Activated CD8-positive, alpha-beta memory T cell treated with anti-CD3 and anti-CD28 coated beads, Interleukin-2, amount 50 U/mL, for 48 hours (primary cell): ENCODE data around the gene RBM17.
"Not testable (repeated sequence)": the region's sequence is repeated elsewhere in the genome, so short reads cannot be mapped to it uniquely, and the experiment has no call there.

Experiments used
- DNase-seq: peaks from one replicate; pipeline ENCODE4 v3.0.0-alpha.2; 2020

RBM17 gene

DNA sequence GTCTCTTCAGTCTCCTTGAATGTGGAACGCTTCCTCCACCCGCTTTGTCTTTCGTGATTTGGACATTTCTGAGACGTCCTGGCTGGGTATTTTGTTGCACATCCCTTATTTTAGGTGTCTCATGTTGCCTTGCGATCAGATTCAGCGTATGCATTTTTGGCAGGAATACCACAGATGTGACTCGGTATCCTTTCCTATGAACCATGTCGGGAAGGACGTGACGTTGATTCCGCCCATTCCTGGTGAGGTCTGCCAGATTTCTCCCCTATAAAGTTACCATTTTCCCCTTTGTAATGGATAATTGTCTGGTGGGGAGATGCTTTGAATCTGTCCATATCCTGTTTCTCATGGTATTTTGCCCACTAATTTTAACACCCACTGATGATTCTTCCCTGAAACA is 49.6 kb downstream of the RBM17 start:
- DNase-seq: no peak

DNA sequence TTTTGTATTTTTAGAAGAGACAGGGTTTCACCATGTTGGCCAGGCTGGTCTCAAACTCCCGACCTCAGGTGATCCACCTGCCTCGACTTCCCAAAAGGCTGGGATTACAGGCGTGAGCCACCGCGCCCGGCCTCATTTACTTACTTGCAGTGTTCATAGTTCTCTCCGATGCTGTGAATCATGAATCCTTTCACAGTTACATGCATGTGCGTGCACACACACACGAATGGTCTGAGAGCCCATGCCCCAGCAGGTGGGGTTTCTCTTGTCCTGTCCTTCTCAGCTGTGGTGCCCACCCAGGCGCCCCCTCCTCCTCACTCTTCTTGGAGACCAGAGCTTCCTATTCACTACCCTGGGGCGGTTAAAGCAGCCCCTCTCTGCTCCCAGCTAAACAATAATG is 50.6 kb downstream of the RBM17 start:
- no peak for DNase-seq

DNA sequence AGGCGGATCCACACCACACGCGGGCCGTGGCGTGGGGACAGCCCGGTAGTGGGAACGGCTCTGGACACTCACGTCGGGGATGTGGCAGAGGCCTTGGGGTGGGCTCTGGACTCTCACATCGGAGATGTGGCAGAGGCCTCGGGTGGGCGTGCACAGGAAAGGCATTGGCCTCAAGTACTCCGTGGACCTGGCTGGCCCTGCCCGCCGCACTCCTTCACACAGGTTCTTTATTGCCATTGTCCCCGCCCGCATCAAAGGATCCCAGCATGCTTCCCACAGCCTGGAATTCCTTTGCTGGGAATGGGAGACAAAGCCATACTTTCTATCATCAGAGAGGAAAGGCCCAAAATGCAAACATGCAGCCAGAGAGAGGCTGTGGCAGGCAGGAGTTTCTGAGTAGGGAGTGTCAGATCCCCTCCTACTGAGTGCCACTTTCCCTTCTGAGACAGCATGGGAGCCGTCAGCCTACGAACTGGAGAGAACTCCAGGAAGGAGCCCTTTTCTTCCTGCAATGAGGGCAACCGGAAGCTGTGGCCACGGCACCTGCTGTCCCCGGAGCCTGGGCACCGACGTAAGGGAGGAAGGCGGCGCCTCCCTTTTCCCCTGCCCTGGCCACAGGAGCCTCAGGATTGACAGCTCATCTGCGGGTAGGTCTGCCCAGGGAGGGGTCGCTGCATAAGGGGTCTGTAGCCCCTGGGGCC is 51.5 kb downstream of the RBM17 start:
- DNase-seq: no peak

DNA sequence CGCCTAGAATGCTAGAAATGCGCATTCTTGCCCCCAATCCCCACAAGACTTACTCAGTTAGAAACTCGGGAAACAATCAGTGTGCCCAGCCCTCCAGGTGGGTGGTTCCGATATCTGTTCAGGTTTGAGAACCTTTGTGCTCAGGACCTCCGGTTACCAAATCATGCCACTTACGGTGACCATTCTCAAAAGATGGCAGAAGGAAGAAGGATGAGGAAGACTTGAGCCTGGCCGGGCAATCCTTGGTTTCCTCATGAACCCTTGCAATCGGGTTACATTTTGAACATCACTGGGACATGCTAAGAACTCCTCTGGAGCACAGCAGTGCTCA is 52.1 kb downstream of the RBM17 start:
- DNase-seq: no peak

DNA sequence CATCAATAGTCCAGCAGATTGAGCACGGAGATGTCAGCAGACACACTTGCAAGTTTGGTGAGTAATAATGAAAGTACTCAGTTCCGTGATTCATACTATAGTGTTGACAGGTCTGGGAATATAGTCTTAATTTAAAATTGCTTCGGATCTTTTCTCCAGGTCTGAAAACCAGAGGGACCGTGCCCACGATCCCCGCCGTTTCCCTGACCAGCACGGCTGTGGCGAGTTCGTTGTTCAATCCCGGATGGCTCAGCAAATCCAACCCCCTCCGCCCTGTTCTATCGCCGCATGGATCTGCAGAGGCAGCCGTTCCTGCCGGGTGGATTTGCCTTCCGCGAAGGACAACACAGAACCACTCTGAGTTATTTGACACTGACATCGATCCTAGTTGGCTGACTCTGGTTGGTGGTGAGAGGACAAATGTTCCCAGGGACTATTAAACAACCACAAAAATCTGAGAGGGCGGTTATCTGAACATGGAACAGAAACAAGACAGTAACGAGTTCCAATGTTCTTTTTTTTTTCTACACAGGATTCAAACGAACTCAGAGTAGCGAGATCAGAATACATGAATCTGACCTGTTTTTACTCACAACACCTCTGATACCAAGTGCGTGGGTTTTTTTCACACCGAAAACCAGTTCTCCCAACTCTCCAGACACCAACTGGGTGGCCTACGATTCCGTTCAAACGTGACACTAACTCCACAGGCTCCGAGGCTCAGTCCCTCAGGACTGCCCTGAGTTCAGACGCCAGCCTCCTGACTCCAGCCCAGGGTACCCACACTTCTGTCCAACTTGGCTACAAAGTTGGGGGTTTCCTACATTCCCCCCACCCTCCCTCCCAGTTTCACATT is 52.7 kb downstream of the RBM17 start:
- peak; percentile 81 for DNase-seq

DNA sequence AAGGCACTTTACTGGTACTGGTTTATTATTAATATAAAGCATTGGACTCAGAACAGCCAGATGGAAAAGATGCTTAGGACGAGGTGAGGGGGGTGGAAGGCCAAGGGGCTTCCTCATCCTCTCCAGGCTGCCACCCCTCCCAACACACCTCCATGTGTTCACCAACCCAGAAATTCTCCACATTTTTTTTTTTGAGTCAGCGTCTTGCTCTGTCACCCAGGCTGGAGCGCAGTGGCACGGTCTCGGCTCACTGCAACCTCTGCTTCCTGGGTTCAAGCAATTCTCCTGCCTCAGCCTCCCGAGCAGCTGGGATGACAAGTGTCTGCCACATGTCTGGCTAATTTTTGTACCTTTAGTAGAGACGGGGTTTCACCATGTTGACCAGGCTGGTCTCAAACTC is 53.4 kb downstream of the RBM17 start:
- not testable (repeated sequence) for DNase-seq

DNA sequence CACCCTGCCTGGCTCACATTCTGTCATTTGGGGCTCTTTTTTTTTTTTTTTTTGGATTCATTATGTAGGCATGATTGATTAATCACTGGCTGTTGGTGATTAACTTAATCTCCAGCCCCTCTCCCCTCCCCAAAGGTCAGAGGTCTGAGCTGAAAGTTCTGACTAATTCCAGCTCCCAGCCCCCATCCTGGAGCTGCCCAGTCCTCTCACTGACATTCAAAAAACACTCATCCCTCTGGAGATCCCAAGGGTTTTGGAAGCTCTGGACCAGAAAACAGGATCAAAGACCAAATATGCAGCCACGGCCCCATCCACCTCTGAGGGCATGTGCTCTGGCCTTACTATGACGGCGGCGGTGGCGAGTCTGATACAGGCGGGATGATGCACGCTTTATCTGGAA is 53.8 kb downstream of the RBM17 start:
- DNase-seq: no peak

DNA sequence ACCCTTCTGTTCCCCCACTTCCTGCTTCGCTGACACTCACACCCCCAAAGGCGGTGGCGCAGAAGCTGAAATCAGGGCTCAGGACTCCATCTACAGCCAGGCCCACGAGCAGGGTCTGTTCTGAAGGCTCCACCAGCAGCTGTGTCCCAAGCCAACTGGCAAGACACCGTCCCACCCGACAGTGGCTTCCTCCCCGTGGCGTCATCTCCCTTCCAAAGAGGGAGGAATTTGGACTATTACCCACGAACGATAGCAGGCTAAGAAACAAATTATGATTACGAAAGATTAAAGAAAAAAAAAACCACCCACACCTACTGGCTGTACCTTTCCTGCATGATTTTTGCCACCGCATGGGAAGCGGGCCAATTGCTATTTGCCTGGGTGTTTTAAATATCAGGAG is 54.3 kb downstream of the RBM17 start:
- DNase-seq: no peak

DNA sequence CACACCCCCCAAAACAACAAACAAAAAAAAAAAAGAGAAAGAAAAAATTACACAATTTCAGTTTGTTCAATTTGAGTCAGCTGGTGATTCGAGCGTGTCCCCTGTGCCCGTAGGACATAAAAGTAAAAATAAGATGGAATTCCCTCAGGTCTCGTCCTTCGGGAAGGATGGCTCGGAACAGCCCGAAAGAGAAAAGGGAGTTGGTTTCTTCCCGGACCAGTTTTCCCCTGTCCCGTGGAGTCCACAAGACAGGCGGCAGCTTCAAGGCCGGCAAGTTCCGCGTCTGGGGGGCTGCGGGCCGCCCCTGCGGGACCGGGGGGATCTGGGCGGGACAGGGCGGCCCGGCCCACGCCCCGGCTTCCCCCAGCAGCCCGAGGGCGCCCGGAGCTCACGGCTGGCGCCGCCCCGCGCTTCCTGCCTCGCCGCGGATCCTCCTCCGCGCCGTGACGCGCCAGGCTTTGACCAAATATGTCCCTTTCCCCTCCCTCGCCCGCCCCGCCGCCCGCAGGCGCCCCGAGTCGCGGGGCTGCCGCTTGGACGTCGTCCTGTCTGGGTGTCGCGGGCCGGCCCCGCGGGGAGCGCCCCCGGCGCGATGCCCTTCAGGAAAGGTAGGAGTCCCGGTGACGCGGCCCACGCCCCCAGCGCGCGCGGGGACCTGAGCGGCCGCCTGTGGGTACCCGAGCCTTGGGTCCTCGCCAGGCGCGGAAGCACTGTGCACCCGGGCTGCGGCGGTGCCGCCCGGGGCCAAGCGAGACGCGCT is 55.8 kb downstream of the RBM17 start:
- DNase-seq: peak; percentile 94

DNA sequence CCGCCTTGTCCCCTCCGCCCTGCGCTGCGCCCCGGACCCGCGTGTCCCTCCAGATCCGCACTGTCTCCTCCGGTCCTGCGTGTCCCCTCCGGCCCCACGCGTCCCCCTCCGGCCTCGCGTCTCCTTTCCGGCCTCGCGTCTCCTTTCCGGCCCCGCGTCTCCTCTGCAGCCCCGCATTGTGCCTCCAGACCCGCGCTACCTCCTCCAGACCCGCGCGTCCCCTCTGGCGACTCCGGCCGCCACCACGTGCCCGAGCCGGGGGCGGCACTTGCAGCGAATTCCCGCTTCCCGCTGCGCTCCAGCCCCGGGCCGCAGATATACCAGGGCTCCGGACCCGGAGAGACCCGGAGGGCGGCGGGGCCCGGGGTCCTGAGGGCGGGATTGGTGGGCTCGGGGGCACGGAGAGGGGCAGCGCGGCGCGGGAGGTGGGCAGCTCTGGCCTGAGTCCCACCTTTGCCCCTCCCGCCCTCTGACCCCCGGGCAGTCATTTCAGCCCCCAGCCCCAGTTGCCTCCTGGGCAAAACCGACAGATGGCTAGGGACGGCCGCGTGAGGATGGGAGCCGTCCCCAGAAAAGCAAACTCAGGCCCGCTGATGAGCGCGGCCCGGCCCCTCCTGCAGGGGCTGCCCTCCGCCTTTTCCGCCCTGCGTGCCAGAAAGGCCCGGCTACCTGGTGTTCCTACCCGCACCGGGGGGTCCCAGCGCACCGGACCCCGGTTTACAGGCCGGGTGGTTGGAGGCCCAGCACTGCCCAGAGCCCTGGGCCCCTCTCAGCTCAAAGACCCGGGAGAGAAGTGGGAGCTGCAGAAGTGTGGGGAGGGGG is 56.5 kb downstream of the RBM17 start:
- no peak for DNase-seq

DNA sequence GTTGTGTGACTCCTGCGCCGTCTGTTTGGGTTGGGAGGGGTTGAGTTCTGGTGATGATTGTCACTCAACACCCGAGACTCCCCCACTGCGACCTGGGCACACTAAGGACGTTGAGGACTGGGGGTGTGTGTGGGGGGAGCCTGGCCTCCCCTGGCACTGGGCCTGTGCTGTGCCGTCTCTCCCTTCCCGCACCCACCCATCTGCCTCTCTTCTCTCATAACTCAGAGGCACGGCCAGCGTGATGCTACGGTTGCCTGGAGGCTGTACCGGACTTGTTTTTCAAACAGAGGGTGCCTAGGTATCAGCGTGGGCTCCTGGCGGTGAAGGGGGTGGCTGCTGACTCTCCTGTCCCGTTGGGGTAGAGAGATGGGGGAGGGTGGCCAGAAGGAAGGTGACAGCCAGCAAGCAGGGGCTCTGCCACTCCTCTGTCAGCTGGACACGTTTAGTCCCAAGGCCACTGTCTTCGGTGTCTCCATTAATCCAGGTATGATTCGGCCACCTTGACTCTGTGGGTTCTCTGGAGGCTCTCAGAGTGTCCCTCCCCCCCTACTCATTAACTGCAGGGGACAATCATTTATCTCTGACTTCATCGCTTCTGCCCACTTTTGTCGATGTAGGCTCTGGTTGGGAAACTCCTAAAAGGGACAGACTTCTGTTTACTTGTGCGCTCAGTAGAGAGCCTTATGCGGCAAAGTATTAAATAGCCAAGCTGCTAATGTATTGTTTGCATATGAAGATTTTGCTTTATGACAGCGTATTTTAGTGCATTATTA is 57.4 kb downstream of the RBM17 start:
- DNase-seq: no peak

DNA sequence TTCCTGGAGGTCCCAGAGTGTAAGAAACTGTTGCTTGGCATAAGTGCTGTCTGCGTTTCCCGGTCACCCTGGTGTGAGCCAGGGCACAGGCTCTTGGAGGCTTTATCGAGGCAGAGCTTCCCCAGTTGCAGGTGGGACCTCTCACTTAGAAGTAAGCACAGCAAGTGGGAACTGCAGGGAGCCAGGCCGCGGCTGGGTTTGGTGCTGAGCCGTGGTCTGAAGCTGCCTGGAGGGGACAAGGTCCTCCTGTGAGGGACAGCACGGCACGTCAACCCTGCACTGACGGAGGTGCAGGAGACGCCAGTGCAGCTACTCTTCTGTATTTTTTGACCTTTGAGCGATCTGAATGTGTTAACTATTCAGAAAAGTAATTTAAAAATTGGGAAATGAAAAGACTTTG is 58.1 kb downstream of the RBM17 start:
- no peak for DNase-seq

DNA sequence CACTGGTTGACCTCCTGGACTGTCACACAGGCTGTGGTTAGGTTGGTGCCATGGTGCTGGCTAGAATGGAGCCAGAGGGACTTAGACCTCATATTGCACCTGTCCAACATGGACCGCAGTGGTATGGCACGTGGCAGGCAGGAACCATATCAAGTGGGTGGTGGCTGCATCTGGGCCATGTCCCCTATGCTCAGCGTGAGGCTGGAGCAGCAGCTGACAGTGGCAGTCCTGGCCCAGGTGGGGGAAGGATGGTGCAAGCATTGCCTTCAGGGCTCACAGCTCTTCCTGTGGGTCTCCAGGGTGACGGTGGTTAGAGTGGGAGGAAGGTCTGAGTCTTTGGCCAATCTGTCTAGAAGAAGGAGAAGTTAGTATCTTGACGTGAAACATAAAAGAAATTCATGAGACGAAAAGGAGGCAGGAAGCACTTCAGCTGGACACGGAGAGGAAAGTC is 59.4 kb downstream of the RBM17 start:
- no peak for DNase-seq

DNA sequence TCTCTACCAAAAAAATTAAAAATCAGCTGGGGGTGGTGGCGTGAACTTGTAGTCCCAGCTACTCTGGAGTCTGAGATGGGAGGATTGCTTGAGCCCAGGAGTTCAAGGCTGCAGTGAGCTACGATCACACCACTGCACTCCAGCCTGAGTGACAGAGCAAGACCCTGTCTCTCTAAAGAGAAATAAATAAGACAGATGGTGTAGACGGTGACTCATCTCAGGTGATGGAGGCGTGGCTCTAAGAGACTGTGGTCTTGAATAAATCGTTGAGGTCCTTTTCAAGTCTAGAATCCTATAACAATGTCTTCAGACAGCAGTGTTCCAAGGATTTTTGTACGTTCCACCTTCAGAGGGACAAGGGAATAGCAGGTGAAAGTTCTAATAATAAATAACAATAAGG is 60.1 kb downstream of the RBM17 start:
- no peak for DNase-seq

DNA sequence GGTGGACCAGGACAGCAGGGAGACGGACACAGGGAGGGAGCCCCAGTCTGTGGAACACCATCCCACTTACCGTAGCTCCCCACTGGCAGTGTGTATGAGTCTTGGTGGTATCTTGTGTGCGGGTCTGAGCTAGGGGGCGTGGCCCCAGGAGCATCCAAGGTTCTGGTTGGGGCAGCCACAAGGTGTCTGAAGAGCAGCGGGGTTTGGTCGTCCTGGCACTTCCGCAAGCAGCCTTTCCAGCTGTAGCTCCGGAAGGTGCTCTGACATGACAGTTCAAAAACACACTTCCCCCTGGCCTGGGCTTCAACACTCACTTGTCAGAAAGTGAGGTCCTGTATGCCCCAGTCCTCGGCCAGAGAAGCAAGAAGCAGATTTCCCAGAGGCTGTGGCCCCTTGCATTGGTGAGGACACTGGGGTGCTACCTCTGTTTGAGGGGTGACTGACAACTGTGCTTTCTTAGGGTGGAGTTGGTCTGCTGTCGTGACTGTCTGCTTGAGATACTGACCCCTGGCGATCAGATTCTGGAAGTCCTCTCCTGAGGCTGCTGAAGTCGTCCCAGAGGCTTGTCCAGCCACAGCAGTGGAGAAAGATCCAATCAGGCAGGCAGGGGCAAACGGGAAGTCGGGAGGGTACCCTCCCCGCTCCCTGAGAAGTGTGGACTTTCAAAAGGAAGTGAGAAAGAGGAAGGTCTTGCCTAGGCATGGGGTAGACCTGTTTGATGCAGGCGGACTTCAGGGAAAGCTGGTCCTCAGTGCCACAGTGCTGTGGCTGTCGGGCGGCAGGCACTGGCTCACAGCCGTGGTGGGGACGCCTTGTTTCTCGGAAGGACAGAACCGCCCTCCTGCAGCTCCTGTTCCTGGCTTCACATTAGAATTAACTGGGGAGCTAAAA is 62.5 kb downstream of the RBM17 start:
- no peak for DNase-seq

DNA sequence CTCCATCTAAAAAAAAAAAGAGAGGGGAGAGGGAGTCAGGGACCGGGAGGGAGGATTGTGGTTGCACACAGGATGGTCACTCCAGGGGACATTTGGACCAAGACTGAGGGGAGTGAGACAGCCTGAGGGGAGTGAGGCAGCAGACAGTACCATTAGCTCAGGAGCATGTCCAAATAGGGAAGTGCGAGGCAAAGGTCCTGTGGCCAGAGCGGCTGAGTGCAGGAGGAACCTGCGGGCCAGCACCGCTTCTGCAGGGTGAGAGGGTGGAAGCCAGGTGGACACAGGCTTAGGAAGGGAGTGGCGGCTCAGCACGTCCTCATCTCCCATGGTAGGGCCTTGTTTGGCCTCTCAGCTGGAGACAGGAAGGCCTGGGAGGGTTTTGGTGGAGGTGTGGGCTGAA is 65.0 kb downstream of the RBM17 start:
- no peak for DNase-seq

DNA sequence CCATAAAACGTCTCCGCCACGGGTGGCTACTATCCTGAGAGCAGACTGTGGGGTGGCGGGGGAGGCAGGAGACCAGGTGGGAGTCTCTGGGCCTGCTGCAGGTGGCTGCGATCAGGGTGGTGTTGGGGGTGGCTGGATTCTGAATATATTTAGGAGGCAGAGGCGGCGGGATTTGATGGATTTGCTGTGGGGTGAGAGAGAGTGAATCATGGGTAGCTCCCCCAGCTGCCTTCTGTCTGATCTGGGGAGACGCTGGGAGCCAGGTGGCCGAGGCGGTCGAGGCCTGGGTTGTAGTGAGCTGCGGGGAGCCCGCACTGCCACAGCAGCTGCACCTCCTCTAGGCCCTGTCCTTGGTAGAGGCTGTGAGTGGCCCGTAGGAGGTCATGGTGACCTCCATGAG is 65.7 kb downstream of the RBM17 start:
- no peak for DNase-seq

DNA sequence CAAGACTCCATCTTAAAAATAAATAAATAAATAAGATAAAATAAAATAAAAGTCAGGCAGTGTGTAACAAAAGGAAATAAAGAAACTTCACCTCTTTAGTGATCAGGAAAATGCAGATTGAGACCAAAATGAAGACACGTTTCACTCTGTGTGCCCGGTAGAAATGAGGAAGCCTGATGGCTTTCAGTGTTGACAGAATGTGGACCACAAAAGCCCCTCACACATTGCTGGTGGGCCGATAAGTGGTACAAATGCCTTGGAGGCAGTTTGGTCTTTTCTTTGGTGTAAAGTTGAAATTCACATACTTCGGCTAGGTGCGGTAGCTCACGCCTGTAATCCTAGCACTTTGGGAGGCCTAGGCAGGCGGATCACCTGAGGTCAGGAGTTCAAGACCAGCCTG is 69.4 kb downstream of the RBM17 start:
- DNase-seq: no peak

DNA sequence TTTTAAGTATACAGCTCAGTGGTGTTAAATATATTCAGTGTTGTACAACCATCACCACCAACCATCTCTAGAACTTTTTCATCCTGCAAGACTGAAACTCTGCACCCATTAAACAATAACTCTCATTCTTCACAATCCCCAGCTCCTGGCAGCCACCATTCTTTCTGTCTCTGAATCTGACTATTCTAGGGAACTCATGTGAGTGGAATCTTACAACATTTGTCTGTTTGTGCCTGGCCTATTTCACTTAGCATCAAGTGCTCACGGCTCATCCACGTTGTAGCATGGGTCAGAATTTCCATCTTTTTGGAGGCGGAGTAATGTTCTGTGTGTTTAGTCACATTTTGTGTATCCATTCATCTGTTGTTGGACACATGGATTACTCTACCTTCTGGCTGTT is 73.1 kb downstream of the RBM17 start:
- no peak for DNase-seq

DNA sequence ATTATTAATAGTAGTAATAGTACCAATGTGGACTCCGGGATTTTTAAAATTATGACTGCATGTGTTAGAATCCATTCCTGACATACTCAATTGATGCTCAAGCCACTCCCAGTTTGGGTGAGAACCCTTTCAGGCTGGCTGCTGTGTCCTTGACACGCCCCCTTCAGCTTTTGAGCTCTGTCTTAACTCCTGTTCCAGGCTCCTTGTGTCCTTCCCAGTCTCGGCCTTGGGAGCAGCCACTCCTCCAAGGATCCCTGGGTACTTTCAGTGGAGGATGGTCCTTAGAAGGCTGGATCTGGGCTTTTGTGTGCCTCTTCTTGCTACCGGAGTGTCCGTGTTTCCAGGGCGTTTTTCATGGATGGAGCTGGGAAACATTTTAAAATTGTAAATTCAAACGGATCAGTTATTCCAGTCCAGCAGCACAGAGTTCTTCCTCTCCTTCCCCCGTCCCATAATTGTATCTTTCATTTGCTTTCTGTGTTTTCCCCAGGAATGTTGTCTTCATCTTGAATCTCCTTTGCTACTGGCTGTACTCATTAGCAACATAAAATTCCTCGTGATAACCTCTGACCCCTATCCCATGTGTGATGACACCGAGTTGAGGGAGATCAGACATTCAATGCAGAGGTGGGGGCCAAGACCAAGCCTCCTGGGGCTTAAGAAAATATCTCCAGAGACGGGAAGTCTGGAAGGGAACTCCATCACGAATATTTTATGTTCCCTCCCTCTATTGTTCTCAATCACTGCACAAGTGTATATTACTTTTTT is 73.9 kb downstream of the RBM17 start:
- no peak for DNase-seq
